Non-pigmented ciliary epithelial cell (primary cell): ENCODE data around the gene ELL2.
"Not testable (repeated sequence)": the region's sequence is repeated elsewhere in the genome, so short reads cannot be mapped to it uniquely, and the experiment has no call there.

ENCODE experiments used
- DNase-seq: peaks from one replicate; pipeline ENCODE4 v3.0.0-alpha.2; 2010; ENCODE audit warnings: low read depth

Gene ELL2

DNA sequence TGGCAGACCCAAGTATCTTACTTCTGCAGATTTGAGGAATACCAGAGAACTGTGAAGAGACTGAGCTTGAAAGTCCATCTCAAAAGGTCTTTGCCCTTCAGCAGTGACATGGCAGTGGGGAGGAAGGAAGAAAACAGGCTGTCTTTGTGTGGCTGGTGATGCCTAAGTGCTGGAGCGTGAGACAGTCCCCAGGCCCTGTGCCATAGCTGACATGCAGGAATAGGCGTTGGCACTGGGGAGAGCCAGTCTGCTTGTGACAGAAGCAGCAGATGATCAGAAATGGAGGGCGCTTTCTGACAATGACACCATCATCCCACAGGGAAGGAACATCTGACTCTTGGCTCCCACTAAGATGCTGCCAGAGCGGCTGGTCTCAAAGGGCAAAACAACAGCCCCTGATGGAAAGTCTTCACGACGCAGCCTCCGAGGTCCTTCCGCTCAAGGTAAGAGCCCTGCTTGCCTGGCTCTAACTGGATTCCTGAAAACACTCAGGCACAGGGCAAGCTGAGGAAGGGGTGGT, 123.6 kb downstream of the ELL2 start:
- no peak for DNase-seq

DNA sequence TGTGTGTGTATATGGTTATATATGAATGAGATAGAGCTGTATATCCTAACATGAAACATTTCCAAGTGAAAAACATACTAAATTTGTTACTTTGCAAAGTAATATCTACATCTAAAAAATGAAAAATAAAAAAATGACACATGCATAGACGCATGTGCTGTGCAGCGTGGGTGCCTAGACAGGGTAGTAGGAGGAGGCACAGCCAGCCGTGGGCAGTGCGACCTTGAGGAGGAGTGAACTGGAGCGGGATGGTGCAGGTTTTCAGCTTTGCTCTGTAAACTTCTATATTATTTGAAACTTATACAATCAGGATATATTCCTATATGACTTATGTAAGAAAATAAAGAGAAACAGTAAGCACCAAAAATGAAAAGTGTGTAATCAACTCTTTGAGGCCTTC, 124.2 kb downstream of the ELL2 start:
- no peak for DNase-seq

DNA sequence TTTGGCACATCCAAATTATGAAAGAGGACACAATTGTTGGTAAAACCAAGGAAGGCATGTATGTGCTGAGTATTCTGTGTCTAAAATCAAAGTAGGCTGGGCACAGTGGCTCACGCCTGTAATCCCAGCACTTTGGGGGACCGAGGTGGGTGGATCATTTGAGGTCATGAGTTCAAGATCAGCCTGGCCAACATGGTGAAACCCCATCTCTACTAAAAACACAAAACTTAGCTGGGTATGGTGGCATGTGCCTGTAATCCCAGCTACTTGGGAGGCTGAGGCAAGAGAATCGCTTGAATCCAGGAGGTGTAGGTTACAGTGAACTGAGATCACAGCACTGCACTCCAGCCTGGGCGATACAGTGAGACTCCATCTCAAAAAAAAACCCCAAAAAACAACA, 124.7 kb downstream of the ELL2 start:
- not testable (repeated sequence) for DNase-seq

DNA sequence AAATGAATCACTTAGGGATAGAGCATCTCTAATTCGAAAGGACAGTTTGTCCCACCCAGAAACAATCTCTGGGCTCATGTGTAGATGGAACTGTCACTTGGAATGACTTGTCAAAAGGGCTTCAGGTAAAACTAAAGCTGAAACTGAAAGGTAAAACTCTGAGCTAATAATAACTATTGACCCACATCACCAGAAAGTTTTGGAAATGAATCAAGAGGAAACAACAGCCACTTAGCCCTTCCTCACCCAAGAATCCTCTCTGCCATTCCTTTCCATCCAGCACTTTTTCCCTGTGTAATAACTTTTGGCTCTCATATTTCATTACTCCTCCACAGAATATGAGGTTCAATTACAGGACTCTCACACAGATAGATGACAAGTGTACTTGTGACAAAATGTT, 125.1 kb downstream of the ELL2 start:
- DNase-seq = no peak

DNA sequence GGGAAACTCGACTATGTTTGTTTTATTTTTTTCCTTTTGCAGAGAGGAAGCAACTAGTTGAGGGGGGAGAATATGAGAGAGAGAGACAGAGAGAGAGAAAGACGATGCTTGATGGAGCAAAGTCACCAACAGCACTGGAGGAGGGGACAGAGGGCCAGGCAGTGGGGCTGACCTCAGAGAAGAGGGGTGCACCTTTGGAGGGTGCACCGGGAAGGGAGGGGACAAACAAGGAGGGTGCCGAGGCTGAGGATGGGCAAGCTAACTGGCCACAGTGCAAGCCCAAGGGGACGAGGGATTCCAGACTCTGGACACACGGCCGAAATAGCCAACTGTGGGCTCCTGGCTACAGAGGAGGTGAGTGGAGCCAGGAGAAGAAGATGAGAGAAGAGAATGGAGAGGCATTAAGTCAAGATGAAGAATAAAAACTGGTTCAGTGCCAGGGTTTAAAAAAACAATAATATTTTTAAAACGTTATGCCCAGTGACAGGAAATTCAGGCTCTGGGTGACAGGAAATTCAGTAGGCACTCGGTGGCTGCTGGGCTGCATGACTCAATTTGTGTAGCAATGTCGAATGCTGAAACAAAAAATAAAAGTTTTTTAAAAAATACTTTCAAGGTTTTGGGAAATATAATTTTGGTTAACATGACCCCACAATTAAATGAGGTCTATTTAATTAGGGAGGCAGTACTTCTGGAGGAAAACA, 125.8 kb downstream of the ELL2 start:
- no peak for DNase-seq
